Left lung (tissue), 10 donors: ENCODE results near the gene EPHA7. TPM values are rescaled to one million over a fixed set of nuclear protein-coding genes. Genes with fewer than 3 reads are reported as not detected.

ENCODE experiments used
- ATAC-seq: fragments of 200-7000 bp; cut with Tn5 transposase; one replicate; pipeline ENCODE4 v1.9.1; 2020; ENCODE audit warnings: moderate library complexity
- DNase-seq, 4 donors: peaks; one replicate each; pipeline ENCODE4 v3.0.0-alpha.2; 2013 to 2020
- H3K27ac ChIP-seq, 2 donors: fragments of 200-600 bp; sonication (generic) in 1 of 2; one replicate each; pipeline versions ENCODE4 v1.5.0 to v1.8.0; 2020 to 2021
- H3K27me3 ChIP-seq, 2 donors: fragments of 200-600 bp; sonication (generic) in 1 of 2; one replicate each; pipeline versions ENCODE4 v1.5.0 to v1.8.0; 2020 to 2021
- H3K36me3 ChIP-seq, 2 donors: fragments of 200-600 bp; sonication (generic) in 1 of 2; one replicate each; pipeline versions ENCODE4 v1.5.0 to v1.8.0; 2020 to 2021
- H3K4me1 ChIP-seq, 2 donors: fragments of 200-600 bp; one replicate each; pipeline ENCODE4 v1.8.0; 2021
- H3K4me3 ChIP-seq, 2 donors: fragments of 200-600 bp; sonication (generic) in 1 of 2; one replicate each; pipeline versions ENCODE4 v1.5.0 to v1.8.0; 2020 to 2021; ENCODE audit warnings: mild to moderate bottlenecking in 1 of 2
- H3K9me3 ChIP-seq, 2 donors: fragments of 200-600 bp; sonication (generic) in 1 of 2; one replicate each; pipeline versions ENCODE4 v1.5.0 to v1.8.0; 2020 to 2021
- CTCF ChIP-seq, 2 donors: fragments of 200-600 bp; sonication (generic) in 1 of 2; IDR thresholded peaks; one replicate each; pipeline versions ENCODE4 v1.5.0 to v1.8.0; 2021; ENCODE audit warnings: antibody characterized with exemption in 2 of 2
- intact Hi-C, 2 donors: fragments of 100-400 bp; cut with DNase I; formaldehyde crosslinking; loops; one replicate each; pipeline versions ENCODE4 v1.11.2 to v1.14.2; 2022
- polyA plus RNA-seq, 6 donors: library from polyadenylated mRNA; unstranded; fragments of 120-200 nt; gene quantifications; one replicate each; pipeline ENCODE4 v1.2.1, GENCODE V29; 2013; ENCODE audit not compliant: insufficient read length in 6 of 6
- total RNA-seq, 2 donors: library from RNA; stranded (reverse); fragmentation: NEBNext Ultra II Directional; extraction: Animal tissue kit (Norgen Biotek cat#: 25700); gene quantifications; one replicate each; pipeline ENCODE4 v1.2.1, GENCODE V29; 2021
- donor health status: DM: no; HTN: yes; CAD: no.
- donor health status: DM: no; HTN: no; CAD: no.

The EPHA7 gene
- total and polyA plus RNA-seq, 8 donors = 0.09 to 23.9 (median 19.3) TPM

GRCh38 chr6:93369586-93370134 lies 49.7 kb downstream of the EPHA7 start:
- Histone ChIP-seq H3K9me3 (no peaks in the 10 kb centered on the region), H3K4me1 (no peaks in the 10 kb centered on the region), H3K36me3 (no peaks in the 10 kb centered on the region), H3K27me3 (no peaks in the 10 kb centered on the region), H3K27ac (no peak overlapping the region), H3K4me3 (no peak overlapping the region)
- DNase-seq = no peak
- ATAC-seq = no peak
- TF ChIP-seq CTCF (IDR thresholded peaks at IDR 0.05) = no peak
- intact Hi-C loops = no loop called here

DNA sequence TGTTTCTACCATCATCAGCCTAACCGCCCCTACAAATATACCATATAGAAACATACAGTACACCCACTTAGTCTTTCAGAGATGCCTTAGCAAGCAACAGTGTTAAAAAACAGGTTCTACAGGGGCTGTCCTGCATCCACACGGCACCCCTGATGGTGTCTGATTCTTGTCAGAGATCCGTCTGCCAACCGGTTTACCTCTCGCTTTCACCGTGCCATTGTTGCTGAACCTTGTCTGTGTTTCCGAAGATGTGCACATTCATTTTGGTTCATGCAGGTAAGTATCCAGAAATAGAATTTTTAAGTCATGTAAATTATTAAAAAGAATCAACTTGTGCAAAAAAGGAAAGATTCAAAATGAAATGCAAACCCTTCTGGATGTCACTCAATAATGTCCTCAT lies 52.9 kb downstream of the EPHA7 start:
- ATAC-seq = no peak
- H3K4me3 ChIP-seq = no peak overlapping the region
- no peak for TF ChIP-seq CTCF (IDR thresholded peaks at IDR 0.05)
- H3K4me1 ChIP-seq = no peaks in the 10 kb centered on the region
- no peaks in the 10 kb centered on the region for H3K36me3 ChIP-seq
- H3K27me3 ChIP-seq = no peaks in the 10 kb centered on the region
- no peak overlapping the region for H3K27ac ChIP-seq
- DNase-seq = no peak
- intact Hi-C loops = no loop called here
- no peaks in the 10 kb centered on the region for H3K9me3 ChIP-seq

DNA sequence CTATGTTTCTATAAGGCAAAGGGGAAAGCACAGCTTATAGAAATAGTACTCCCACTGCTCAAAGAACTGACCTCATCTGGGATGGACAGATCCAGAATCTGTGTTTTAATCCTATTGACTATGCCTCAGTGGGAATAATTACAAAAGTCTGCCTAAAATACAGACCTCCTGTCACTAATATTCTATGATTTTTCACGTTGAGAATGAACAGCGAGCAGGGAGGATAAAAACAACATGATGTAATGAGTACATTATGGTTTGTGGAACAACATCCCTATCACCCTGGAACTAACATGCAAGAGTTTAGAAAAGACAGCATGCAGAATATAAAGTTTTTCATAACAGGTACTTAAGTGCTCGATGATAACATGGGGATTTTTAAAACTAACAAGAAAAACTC lies 53.9 kb downstream of the EPHA7 start:
- H3K4me1 ChIP-seq = no peaks in the 10 kb centered on the region
- ATAC-seq = no peak
- H3K36me3 ChIP-seq = no peaks in the 10 kb centered on the region
- no peaks in the 10 kb centered on the region for H3K27me3 ChIP-seq
- no peak overlapping the region for H3K4me3 ChIP-seq
- intact Hi-C loops = no loop called here
- DNase-seq = no peak
- H3K27ac ChIP-seq = no peak overlapping the region
- TF ChIP-seq CTCF (IDR thresholded peaks at IDR 0.05) = no peak
- H3K9me3 ChIP-seq = no peaks in the 10 kb centered on the region

- intact Hi-C loops = no loop called here
- TF ChIP-seq CTCF (IDR thresholded peaks at IDR 0.05) = no peak
- no peak overlapping the region for H3K4me3 ChIP-seq
- H3K4me1 ChIP-seq = no peaks in the 10 kb centered on the region
- no peak overlapping the region for H3K27ac ChIP-seq
- H3K36me3 ChIP-seq = no peaks in the 10 kb centered on the region
- no peak for ATAC-seq
- H3K9me3 ChIP-seq = no peaks in the 10 kb centered on the region
- no peaks in the 10 kb centered on the region for H3K27me3 ChIP-seq
- DNase-seq = no peak
These were observed 60.9 kb downstream of the EPHA7 start for GRCh38 chr6:93358435-93358834.

- Histone ChIP-seq H3K4me3 (no peak overlapping the region), H3K4me1 (no peaks in the 10 kb centered on the region), H3K36me3 (no peaks in the 10 kb centered on the region), H3K27ac (no peak overlapping the region), H3K9me3 (no peaks in the 10 kb centered on the region), H3K27me3 (no peaks in the 10 kb centered on the region)
- DNase-seq = no peak
- intact Hi-C loops = no loop called here
- ATAC-seq = no peak
- no peak for TF ChIP-seq CTCF (IDR thresholded peaks at IDR 0.05)
These were observed 66.8 kb downstream of the EPHA7 start for GRCh38 chr6:93352604-93353003.
